Measurements from ENCODE around the gene C4orf17. TPM values are rescaled to one million over a fixed set of nuclear protein-coding genes. Genes with fewer than 3 reads are reported as not detected.
A peak's percentile ranks its signal among the peaks of the same experiment; 100 is the strongest.

Gene C4orf17
- total and polyA plus RNA-seq, 8 donors: not detected

DNA sequence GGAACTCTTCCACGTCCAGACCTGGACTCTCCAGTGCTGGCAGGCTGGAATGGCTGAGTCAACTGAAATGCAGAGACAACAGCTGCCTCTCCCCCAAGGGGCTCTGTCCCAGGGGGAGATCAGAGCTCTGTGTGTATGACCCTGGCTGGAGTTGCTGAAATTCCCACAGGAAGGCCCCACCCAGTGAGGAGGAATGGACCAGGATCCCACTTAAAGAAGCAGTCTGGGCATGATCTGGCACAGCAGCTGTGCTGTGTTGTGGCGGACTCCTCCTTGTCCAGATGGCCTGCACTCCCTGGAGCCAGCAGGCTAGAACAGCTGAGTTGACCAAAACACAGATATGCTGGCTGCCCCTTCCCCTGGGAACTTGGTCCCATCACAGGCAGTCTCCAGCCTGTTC, 25.4 kb downstream of the C4orf17 start:
- 33 to 73% methylated on average over 2 of the region's 2 CpGs for WGBS, 2 donors
- intact Hi-C loops (cut with DNase I): no loop called here
- peaks cover 0 to 13% (median 9%) of the 10 kb centered on the region in 3 donors for H3K4me1 ChIP-seq
- no peak overlapping the region for H3K4me3 ChIP-seq
- H3K27ac ChIP-seq: no peak overlapping the region
- H3K27me3 ChIP-seq: no peaks in the 10 kb centered on the region
- no peaks in the 10 kb centered on the region for H3K9me3 ChIP-seq
- no peaks in the 10 kb centered on the region for H3K36me3 ChIP-seq
- TF ChIP-seq, protein P1, sequence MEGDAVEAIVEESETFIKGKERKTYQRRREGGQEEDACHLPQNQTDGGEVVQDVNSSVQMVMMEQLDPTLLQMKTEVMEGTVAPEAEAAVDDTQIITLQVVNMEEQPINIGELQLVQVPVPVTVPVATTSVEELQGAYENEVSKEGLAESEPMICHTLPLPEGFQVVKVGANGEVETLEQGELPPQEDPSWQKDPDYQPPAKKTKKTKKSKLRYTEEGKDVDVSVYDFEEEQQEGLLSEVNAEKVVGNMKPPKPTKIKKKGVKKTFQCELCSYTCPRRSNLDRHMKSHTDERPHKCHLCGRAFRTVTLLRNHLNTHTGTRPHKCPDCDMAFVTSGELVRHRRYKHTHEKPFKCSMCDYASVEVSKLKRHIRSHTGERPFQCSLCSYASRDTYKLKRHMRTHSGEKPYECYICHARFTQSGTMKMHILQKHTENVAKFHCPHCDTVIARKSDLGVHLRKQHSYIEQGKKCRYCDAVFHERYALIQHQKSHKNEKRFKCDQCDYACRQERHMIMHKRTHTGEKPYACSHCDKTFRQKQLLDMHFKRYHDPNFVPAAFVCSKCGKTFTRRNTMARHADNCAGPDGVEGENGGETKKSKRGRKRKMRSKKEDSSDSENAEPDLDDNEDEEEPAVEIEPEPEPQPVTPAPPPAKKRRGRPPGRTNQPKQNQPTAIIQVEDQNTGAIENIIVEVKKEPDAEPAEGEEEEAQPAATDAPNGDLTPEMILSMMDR (IDR thresholded peaks at IDR 0.05): no peak
- no peak for ATAC-seq
- DNase-seq: peak in 1 of 6 donors; percentile 13
- FAIRE-seq: no peak

DNA sequence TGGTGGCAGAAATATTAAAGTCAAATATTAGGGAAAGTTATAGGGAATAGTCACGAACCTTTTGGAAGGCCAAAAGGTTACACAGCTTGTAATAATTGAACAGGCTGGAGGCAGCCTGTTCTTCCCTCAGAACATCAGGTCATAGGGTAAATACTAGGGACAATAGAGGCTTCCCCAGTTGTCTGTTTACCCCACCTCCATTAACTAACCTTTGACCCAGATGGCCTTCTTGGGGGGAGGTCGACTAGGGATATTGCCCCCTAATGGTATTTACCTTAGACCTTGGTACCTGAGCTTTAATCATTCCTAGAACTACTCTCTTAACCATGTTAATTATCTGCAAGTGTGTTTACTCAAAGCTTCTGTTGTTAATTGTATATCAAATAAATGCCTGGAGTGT, 26.0 kb downstream of the C4orf17 start:
- DNase-seq (no peak), ATAC-seq (no peak), FAIRE-seq (no peak)
- no peaks in the 10 kb centered on the region for H3K27me3 ChIP-seq
- TF ChIP-seq, protein P1 (IDR thresholded peaks at IDR 0.05): no peak
- H3K4me1 ChIP-seq: peaks cover 0 to 13% (median 9%) of the 10 kb centered on the region in 3 donors
- no peaks in the 10 kb centered on the region for H3K36me3 ChIP-seq
- WGBS, 2 donors: 55 to 65% methylated on average over 2 of the region's 2 CpGs
- no peak overlapping the region for H3K27ac ChIP-seq
- intact Hi-C loops (cut with DNase I): no loop called here
- H3K9me3 ChIP-seq: no peaks in the 10 kb centered on the region
- no peak overlapping the region for H3K4me3 ChIP-seq

DNA sequence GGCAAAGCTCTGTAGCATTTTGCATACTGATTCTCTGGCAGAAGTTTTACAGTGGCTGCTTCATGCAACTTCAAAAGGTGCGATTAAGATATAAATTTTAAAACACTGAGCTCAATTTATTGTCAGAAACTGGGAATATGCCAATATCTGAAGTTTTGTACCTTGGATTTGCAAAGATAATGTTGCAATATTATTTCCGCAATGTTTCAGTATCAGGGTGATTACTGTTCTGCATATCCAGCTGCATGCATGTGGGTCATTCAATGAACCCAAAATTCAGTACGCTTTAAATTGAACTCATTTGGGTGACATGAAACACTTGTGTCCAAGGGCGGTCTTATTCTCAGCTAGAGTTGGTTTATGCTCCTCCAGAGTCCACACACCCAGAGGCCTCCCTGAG, 26.9 kb downstream of the C4orf17 start:
- FAIRE-seq: no peak
- intact Hi-C loops (cut with DNase I): no loop called here
- TF ChIP-seq, protein P1 (IDR thresholded peaks at IDR 0.05): no peak
- no peaks in the 10 kb centered on the region for H3K9me3 ChIP-seq
- 65 to 76% methylated on average over 4 of the region's 4 CpGs for WGBS, 2 donors
- ATAC-seq: no peak
- peaks cover 0 to 13% (median 9%) of the 10 kb centered on the region in 3 donors for H3K4me1 ChIP-seq
- no peak overlapping the region for H3K4me3 ChIP-seq
- no peaks in the 10 kb centered on the region for H3K27me3 ChIP-seq
- DNase-seq: no peak
- no peaks in the 10 kb centered on the region for H3K36me3 ChIP-seq
- H3K27ac ChIP-seq: no peak overlapping the region

DNA sequence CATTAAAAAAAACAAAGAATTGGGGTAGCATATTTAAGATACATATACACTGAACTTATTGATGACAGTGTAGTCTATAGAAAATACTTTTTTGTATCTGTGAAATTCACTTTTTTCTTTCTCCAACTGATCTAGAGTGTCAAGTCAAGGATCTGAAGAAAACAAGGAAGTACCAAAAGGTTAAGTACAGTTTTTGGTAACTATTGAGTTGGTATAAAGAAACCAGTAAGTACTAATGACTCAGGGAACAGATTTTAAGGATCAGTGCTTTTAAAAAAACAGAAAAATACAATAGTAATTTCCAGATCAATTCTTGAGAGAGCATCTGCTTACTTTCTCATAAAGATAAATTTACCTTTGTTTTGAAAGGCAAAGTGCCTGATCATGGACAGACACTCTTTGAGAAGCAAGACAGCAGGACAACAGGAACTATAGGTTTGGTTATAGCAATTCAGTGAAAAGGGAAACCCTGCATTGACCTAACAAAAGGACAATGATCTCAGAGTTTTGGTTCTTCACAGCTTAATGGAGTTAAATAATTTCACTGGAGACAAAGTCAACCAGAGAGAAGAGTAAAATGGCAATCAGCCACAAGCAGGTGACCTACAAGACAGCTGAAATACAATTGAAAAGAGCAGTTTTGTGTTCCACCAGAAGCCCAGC, 29.6 kb downstream of the C4orf17 start:
- Histone ChIP-seq H3K9me3 (no peaks in the 10 kb centered on the region), H3K27me3 (no peaks in the 10 kb centered on the region), H3K4me3 (no peak overlapping the region), H3K36me3 (no peaks in the 10 kb centered on the region), H3K27ac (peak overlapping the region in 1 of 4 donors; percentile 51), H3K4me1 (peaks cover 0 to 13% (median 9%) of the 10 kb centered on the region in 3 donors)
- intact Hi-C loops (cut with DNase I): no loop called here
- no peak for DNase-seq
- FAIRE-seq: no peak
- TF ChIP-seq, protein P1 (IDR thresholded peaks at IDR 0.05): no peak
- peak; percentile 55 to 65 (median 60) for ATAC-seq

DNA sequence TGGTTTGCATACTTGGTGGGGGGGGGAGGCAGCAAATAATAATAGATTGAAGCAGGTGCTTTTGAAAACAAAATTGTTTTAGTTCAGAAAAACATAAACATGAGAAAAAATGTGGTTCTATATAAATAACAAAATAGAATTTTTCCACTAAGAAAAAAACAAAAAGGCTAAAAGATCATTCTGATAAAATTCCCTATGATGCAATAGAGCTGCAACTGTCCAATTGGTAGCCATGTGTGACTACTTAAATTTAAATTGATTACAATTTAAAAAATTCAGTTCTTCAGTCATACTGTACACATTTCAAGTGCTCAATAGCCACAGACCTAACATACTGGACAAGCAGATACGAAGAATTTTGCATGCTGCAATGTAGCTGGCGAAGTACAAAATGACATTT, 42.1 kb downstream of the C4orf17 start:
- Histone ChIP-seq H3K27ac (no peak overlapping the region), H3K27me3 (no peaks in the 10 kb centered on the region), H3K9me3 (no peaks in the 10 kb centered on the region), H3K4me1 (no peaks in the 10 kb centered on the region), H3K36me3 (peaks cover 0 to 18% (median 0%) of the 10 kb centered on the region in 3 donors), H3K4me3 (no peak overlapping the region)
- intact Hi-C loops (cut with DNase I): loop anchor here in 1 of 3 donors (10.0 kb wide), 1 partner anchor 252 kb away; no protein-coding TSS in a partner anchor
- TF ChIP-seq, protein P1 (IDR thresholded peaks at IDR 0.05): no peak
- DNase-seq (no peak), ATAC-seq (no peak), FAIRE-seq (no peak)
- 97 to 99% methylated on average over 2 of the region's 2 CpGs for WGBS, 2 donors

Data from pancreas (tissue), 10 donors.